Fibroblast of skin of right quadriceps (primary cell): ENCODE data around the gene RASA3.
A peak's percentile ranks its signal among the peaks of the same experiment; 100 is the strongest.
"Not testable (repeated sequence)": the region's sequence is repeated elsewhere in the genome, so short reads cannot be mapped to it uniquely, and the experiment has no call there.

Experiments used
- DNase-seq: peaks from one replicate; pipeline ENCODE4 v3.0.0-alpha.2; 2013

Gene RASA3

GRCh38 chr13:114077099-114077932, 55.1 kb downstream of the RASA3 start:
- DNase-seq, result no peak

DNA sequence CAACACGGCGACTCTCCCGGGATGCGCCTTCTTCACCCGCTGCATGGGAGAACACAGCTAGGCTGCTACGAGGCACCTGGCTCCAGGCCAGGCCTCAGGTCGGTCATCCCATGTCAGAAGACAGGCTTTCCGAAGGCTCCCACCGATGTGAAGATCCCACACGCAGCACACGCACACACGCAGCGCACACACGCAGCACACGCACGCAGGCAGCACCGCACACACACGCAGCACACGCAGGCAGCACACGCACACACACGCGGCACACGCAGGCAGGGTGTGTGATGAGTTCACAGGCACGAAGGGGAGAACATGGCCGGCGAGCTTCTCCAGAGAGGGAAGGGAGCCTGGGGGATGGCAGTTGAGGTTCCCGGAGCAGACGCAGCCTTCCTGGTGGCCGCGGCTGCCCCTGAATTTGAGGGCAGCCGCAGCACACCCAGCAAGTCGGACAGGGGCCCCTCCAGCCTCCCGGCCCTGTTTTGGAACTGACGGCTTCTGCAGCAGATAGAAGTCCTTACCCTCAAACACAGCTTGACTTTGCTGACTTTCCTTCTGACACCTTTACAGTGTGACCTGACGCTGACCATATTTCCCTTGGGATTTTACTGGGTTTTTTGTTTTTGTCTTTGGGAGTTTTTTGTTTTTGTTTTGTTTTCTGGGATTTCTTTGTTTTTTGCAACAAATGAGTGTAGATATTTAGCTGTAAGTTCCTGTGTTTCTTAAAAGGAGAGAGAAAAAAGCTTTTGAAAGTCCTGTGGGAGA, 55.9 kb downstream of the RASA3 start:
- no peak for DNase-seq

DNA sequence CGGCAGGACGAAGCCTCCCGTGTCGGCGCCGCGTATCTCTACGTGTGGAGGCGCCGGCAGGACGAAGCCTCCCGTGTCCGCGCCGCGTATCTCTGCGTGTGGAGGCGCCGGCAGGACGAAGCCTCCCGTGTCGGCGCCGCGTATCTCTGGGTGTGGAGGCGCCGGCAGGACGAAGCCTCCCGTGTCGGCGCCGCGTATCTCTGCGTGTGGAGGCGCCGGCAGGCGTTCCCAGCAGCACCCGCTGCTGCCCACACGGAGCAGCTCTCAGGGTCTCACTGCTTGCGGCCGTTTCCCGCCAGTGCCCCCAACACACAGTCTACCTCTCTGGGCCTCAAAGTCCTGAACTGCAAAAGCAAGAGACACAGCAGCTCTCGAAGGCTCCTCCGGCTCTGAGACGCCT, 56.6 kb downstream of the RASA3 start:
- DNase-seq, result not testable (repeated sequence)

GRCh38 chr13:114074671-114075315, 57.6 kb downstream of the RASA3 start:
- DNase-seq, result no peak

DNA sequence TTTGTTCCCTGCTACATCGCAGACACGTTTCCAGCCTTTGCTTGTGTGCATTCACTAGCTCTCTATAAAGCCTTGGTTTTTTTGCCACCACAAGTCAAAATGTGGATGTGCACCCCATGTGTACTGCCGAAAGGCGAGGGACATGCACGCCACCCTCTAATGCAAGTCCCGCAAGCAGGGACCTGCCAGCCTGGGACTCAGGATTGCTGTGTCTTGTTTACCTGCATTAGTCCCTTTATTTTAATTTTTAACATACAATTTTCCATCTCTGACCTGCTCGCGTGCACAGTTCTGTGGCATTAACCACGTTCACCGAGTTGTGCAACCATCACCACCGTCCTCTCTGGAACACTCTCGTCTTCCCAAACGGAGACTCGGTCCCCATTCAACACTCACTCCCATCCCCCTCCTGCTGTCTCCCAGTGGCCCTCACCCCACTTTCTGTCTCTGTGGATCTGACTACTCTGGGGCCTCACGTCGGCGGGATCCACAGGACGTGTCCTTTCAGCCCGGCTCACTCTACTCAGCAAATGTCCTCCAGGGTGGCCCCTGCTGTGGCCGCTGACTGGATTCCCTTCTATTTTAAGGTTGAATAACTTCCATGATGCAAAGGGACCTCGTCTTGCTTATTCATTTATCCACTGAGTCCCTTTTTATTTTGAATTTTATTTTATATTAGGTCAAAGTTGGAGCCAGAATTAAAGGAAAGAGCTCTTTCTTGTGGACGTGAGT, 58.4 kb downstream of the RASA3 start:
- DNase-seq, result no peak

DNA sequence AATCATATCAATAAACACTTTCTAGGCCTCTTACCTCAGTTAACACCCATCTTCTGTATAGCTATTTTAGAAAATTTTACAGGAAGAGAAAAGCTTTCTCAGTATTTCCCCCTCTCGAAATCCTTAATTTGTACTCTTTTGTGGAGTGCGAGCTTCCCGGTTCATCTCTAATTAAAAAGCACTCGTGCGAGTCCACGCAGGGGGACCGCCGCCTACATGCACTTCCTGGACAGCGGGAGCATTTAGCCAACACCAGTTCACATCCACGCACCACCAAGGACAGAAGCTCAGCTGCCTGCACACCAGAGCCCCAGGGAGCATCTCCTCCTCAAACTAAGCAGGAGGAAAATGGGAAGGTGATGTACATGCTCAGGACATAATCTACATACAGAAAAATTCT, 60.0 kb downstream of the RASA3 start:
- DNase-seq, result no peak

- no peak for DNase-seq
These were observed 60.4 kb downstream of the RASA3 start for GRCh38 chr13:114071991-114072390.

DNA sequence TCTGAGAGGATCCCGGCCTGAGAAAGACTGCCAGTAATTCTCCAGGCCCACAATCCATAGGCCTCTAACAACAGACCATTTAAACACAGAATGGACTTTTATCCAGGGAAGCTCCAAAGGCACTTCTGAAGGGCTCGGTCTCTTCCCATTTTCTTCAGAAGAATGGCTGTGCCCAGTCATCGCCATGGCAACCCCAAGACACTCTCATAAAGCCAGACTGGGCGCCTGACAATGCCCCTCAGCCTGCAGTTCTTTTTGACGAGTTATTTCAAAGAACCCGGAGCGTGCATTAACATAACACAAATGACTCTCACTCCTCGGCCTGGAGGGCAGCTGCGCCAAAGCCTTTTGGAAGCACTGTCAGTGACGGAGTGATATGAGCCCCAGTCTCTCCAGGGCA, 61.0 kb downstream of the RASA3 start:
- DNase-seq, result no peak

DNA sequence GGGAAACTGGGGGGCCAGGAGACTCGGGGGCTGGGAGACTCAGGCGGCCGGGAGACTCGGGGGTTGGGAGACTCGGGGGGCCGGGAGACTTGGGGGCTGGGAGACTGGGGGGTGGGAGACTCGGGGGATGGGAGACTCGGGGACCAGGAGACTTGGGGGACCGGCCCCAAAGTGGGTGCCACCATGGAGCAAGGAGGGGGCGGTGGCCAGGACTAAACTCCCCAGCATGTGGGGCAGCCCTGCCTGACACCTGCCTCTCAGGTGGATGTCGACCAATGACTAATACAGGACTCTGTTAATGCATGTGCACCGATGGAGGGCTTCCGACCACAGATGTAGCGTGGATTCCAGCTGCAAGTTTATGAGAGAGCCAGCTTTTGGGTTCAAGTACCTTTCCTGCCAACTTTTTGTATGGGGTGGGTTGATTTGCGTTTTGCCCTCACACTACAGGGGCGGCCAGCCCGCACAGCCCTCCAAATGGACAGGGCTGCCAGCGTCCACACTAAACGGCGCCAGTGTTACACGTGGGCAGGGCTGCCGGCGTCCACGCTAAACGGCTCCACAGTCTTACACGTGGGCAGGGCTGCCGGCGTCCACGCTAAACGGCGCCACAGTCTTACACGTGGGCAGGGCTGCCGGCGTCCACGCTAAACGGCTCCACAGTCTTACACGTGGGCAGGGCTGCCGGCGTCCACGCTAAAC, 62.2 kb downstream of the RASA3 start:
- DNase-seq, result no peak

DNA sequence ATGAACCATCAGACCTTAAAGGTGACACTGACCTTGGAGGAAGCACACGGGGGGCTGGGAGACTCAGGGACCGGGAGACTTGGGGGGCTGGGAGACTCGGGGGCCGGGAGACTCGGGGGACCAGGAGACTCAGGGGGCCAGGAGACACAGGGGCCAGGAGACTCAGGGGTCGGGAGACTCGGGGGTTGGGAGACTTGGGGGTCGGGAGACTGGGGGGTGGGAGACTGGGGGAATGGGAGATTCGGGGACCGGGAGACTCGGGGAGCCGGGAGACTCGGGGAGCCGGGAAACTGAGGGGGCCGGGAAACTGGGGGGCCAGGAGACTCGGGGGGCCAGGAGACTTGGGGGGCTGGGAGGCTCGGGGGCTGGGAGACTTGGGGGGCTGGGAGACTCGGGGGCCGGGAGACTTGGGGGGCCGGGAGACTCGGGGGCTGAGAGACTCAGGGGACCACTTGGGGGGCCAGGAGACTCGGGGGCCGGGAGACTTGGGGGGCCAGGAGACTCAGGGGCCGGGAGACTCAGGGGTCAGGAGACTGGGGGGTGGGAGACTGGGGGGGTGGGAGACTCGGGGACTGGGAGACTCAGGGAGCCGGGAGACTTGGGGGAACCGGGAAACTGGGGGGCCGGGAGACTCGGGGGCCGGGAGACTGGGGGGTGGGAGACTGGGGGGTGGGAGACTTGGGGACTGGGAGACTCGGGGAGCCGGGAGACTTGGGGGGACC, 62.9 kb downstream of the RASA3 start:
- DNase-seq, result no peak

DNA sequence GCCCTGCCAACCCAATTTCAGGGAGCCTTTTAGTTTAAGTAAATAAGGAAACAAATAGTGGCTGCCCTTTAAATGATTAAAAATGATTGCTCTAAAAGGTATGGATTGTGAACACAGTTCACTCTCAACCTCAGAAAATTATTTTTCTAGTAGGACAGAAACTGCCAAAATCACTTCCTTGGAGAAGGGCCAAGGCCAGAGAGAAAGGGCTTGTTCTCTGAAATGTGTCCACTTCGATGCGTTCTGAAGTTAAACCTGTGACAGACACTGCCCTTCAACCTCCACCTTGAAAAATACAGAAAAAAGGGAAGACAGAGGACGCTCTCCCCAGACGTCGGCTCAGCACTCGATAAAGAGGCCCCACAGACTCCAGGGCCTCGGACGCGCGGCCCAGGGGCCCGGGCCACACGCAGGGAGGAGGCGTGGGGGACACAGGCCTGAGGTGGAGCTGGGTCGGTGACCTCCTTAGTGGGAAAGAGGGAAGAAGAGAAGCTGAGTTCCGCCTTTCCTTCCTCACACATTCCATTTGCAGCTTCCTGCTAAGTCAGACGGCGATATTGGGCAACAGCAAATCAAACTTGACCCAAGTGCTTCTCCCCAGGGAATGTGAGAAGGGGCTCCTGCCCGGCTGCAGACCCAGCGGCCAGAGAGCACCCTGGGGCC, 63.6 kb downstream of the RASA3 start:
- peak; percentile 69 for DNase-seq

GRCh38 chr13:114067886-114068651, 64.4 kb downstream of the RASA3 start:
- DNase-seq, result no peak

- peak; percentile 87 for DNase-seq
These were observed 65.0 kb downstream of the RASA3 start for GRCh38 chr13:114067381-114067885.

DNA sequence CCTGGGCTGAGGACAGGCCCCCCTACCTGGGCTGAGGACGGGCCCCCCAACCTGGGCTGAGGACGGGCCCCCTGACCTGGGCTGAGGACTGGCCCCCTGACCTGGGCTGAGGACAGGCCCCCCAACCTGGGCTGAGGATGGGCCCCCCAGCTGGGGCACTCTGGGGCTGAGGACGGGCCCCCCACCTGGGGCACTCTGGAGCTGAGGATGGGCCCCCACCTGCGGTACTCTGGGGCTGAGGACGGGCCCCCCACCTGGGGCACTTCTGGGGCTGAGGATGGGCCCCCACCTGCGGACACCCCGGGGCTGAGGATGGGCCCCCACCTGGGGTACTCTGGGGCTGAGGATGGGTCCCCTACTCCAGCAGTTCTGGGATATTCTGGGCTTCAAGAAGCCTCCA, 65.5 kb downstream of the RASA3 start:
- DNase-seq, result no peak

GRCh38 chr13:114065926-114066774, 66.3 kb downstream of the RASA3 start:
- DNase-seq, result no peak

- DNase-seq, result peak; percentile 98
These were observed 67.1 kb downstream of the RASA3 start for GRCh38 chr13:114065141-114065925.

DNA sequence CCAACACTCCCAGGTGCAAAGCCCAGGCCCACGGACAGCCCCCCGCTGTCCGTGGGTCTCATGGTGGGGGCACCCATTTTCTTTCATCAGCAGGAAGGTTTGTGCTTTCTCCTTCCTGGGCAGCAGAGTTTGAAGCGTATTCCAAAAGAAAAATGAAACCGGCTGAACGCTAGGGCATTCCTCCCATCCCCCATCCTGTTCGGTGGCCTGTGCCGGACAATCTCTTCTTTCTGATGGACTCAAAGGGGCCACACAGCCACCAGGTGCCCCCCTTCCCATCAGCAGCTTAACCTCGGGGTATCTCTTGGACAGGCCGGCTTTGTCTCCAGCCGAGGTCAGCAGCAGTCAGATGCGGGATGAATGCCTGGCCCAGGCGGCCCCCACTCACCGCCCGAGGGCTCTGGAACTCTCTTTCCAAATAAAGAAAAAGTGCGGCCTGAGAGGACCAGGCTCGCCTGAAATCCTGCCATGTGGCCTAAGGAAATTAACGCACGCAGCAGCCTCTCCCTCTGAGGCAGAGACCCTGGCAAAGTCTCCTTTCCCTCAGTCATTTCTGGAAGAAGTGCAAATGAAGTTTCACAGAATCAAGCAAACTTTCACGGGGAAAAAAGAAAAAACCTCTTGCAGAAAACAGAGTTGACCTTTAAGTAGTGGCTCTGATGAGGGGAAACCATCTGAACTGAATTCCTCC, 67.8 kb downstream of the RASA3 start:
- DNase-seq, result peak; percentile 40
